Measurements from ENCODE around the gene AEBP1. TPM values are rescaled to one million over a fixed set of nuclear protein-coding genes. Genes with fewer than 3 reads are reported as not detected.

AEBP1 gene
- polyA plus RNA-seq, 1 donor: 65.4 TPM

- DNase-seq (ENCODE audit: low read depth): no peak
Measured at GRCh38 chr7:44104860-44105771, 971 bp downstream of the AEBP1 start.

DNA sequence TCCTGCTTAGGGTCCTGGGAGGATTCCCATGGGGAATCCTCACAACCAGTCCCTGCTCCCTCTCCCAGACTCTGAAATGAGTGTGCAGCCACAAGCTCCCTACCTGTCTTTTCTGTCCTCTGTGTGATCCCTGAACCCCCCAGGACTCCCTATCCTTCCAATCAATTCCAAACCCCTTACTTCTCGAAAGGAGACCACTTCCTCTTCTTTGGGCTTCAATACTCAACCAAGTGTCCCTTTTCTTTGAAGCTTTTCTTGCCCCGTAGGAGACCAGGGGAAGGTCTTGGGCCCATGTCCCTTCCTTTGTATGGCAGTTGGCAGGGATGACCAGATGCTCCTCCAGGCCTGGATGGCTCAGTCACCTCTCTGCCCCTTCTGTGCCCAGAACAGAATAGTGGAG is 1.7 kb downstream of the AEBP1 start:
- no peak for DNase-seq (ENCODE audit: low read depth)

DNA sequence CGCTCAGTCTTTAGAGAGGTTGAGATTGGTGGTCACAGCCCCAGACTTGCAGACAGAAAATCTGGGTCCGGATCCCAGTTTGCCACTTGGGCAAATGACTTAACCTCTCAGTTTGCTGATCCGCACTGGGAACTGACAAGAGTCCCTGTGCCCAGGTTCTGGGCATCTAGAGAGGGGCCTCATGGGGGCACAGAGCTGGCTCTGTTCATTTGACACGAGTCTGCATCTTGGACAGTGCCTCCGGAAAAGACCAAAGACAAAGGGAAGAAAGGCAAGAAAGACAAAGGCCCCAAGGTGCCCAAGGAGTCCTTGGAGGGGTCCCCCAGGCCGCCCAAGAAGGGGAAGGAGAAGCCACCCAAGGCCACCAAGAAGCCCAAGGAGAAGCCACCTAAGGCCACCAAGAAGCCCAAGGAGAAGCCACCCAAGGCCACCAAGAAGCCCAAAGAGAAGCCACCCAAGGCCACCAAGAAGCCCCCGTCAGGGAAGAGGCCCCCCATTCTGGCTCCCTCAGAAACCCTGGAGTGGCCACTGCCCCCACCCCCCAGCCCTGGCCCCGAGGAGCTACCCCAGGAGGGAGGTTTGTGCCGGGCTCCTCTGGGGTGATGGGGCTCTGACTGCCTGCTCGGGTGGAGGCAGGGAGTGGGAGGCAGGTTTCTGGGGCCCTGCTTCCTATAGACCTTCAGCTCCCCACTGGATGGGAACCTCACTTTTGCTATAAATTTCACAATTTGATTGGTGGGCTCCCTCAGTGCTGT is 2.3 kb downstream of the AEBP1 start:
- DNase-seq (ENCODE audit: low read depth): no peak

- no peak for DNase-seq (ENCODE audit: low read depth)
Measured at GRCh38 chr7:44107116-44107960, 3.2 kb downstream of the AEBP1 start.

DNA sequence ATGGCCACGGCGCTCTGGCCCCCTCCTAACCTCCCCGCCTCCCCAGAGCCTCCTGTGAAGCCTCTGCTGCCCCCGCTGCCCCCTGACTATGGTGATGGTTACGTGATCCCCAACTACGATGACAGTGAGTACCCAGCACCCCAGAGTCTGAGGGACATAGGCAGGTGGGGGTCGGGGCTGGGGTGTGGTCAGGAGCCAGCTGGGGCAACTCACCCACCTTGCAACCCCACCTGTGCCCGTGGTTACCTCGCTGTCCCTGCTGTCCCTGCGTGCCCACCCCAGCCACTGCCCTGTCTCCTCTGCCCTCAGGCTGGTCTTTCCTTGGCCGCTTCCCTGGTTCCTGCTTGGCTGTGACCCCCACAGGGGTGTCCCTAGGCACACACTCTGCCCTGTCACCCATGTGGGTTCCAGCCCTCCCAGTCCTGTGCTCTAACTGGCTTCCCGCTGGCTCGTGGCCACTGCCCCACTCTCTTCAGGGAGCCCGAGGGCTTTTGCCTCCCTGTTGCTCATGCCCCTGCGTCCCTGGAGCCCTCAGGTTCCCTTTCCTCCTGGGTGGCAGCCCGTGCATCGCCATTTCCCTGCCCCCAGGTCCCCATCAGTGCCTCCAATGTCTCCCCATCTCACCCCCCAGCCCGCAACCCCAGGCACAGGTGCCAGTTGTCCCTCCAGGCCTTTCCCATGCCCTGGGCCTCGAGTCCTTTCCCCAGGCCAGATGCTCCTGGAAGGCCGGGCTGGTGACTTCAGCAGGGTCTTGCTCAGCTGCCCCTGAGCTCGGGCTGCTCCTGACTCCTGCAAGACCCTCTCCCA is 4.0 kb downstream of the AEBP1 start:
- DNase-seq (ENCODE audit: low read depth): no peak

DNA sequence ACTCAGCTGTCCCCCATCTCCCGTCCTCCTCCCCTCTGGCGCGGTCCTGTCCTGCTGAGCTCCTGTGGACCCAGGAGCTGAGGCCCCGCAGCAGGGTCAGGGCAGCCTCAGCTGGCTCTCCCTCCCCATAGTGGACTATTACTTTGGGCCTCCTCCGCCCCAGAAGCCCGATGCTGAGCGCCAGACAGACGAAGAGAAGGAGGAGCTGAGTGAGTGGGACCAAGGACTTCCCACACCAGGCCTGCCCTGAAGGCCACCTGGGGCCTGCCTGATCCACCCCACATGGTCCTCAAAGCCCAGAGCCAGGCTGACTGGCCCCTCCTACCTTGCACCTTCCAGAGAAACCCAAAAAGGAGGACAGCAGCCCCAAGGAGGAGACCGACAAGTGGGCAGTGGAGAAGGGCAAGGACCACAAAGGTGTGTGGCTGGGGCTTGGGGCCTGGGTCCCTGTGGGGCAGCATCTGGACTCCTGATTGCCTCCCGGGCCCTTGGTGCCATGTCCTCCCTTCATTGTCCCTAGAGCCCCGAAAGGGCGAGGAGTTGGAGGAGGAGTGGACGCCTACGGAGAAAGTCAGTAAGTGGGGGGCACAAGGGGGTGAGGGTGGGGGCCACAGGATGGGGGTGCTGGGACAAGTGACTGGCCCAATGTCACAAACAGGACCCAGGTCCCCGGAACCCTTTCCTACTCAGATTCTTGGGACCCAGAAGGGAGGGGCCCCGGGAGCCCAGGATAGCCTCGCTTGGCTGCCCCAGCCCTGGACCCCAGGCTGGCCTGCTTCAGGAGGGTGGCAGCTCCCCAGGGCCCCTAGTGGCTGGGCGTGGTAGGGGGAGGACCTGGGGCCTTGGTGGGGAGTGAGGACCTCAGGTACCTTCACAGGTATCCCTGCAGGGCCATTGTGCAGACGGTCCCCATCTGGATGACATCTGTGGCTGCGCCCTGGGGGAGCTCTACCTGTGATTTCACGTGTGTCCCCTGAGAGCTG is 4.9 kb downstream of the AEBP1 start:
- DNase-seq (ENCODE audit: low read depth): no peak

DNA sequence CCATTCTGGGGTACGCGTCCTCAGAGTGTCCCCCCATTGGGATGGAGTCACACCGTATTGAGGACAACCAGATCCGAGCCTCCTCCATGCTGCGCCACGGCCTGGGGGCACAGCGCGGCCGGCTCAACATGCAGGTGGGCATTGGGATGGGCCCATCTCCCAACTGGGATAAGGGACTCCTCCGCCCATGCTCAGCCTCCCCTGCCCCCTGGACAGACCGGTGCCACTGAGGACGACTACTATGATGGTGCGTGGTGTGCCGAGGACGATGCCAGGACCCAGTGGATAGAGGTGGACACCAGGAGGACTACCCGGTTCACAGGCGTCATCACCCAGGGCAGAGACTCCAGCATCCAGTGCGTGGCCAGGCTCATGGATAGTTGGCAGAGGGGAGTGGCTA is 5.8 kb downstream of the AEBP1 start:
- DNase-seq (ENCODE audit: low read depth): no peak

GRCh38 chr7:44110719-44111635 is 6.8 kb downstream of the AEBP1 start:
- no peak for DNase-seq (ENCODE audit: low read depth)

- no peak for DNase-seq (ENCODE audit: low read depth)
Measured at GRCh38 chr7:44111761-44112160, 7.6 kb downstream of the AEBP1 start.

DNA sequence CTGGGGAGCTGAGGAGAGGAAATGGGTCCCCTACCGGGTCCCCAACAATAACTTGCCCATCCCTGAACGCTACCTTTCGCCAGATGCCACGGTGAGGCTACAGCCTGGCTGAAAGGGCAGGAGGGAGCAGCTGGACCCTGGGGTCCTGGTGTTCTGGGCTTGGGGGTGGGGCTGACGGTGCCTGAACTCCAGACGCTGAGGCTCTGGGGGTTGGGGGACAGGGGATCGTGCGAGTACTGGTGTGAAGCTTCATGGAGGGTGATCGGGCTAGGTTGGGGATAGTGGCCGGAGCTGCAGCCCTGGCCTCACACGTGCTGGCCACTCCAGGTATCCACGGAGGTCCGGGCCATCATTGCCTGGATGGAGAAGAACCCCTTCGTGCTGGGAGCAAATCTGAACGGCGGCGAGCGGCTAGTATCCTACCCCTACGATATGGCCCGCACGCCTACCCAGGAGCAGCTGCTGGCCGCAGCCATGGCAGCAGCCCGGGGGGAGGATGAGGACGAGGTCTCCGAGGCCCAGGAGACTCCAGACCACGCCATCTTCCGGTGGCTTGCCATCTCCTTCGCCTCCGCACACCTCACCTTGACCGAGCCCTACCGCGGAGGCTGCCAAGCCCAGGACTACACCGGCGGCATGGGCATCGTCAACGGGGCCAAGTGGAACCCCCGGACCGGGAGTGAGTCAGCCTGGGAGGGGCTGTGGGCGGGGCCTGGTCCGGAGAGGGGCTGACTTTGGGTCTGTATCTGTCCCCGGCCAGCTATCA is 8.3 kb downstream of the AEBP1 start:
- no peak for DNase-seq (ENCODE audit: low read depth)

- DNase-seq (ENCODE audit: low read depth): no peak
Measured at GRCh38 chr7:44112997-44113763, 9.0 kb downstream of the AEBP1 start.

DNA sequence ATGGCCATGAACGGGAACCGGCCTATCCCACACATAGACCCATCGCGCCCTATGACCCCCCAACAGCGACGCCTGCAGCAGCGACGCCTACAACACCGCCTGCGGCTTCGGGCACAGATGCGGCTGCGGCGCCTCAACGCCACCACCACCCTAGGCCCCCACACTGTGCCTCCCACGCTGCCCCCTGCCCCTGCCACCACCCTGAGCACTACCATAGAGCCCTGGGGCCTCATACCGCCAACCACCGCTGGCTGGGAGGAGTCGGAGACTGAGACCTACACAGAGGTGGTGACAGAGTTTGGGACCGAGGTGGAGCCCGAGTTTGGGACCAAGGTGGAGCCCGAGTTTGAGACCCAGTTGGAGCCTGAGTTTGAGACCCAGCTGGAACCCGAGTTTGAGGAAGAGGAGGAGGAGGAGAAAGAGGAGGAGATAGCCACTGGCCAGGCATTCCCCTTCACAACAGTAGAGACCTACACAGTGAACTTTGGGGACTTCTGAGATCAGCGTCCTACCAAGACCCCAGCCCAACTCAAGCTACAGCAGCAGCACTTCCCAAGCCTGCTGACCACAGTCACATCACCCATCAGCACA is 9.7 kb downstream of the AEBP1 start:
- no peak for DNase-seq (ENCODE audit: low read depth)

DNA sequence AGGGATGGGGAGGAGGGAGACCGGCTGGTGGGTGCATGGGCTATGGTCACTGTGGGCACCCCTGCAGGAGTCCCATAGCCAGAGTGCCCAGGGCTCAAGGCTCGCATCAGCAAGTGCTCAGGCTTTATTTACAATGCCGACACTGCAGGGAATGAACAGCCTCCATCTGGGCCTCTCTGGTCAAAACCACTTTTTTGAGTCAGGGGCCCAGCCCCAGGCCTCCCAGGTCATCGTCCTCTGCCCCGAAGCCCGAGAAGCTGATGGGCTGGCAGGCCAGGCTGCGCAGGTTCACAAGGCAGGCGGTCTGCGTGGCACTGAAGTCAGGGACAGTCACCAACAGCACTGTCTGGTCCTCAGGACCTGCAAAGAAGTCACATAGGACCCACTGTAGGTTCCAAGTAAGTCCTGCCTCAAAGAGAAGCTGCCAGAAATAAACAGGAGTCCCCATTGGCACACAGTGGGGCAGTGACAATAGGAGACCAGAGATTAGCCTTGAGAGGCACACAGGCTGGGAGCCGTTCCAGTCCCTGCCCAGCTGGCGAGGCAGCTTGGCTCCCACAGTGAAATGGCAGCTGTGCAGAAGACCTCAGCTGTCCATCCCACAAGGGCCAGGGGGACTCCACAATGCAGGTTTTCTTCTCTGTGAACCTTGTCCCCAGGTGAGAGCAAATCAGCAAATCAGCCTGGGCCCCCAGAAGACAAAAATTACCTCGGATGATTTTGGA is 10.6 kb downstream of the AEBP1 start:
- DNase-seq (ENCODE audit: low read depth): no peak

- no peak for DNase-seq (ENCODE audit: low read depth)
Measured at GRCh38 chr7:44116087-44116788, 12.1 kb downstream of the AEBP1 start.
